Fibroblast of lung (primary cell): ENCODE results near the gene STARD4.

Source experiments
- EZH2 ChIP-seq: IDR thresholded peaks from 2 replicates; pipeline ENCODE4 v1.5.1; 2012; ENCODE audit warnings: low read length, control low read depth, mild to moderate bottlenecking; ENCODE audit errors: missing control alignments
- TF ChIP-seq, protein P1 (sequence below), 2 donors: IDR thresholded peaks in 1 of 2; conservative IDR thresholded peaks in 1 of 2; 1 replicate in 1 of 2; 2 replicates in 1 of 2; pipeline ENCODE4 v1.5.1; 2011 to 2012; ENCODE audit warnings: low read length in 2 of 2, control low read depth in 1 of 2, inconsistent platforms in 1 of 2, low read depth in 1 of 2, mild to moderate bottlenecking in 1 of 2

DNA sequence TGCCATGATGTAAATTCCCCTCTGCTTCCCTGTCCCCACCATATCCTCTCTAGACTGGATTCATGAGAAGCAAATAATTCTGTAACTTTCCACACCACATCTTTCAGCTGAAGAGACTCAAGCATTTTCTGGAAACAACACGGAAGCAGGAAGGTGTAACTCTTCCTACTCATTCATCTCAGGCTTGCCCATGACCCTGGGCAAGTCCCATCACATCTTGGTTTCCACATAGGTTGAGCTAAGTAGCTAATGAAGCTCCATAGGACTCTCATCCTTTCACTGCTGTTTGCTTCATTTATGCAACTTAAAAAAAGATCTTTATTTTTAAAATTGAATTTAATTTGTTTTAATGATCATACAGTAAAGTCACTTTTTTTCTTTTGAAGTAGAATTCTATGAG, 32.7 kb upstream of the STARD4 start:
- TF ChIP-seq, protein P1, sequence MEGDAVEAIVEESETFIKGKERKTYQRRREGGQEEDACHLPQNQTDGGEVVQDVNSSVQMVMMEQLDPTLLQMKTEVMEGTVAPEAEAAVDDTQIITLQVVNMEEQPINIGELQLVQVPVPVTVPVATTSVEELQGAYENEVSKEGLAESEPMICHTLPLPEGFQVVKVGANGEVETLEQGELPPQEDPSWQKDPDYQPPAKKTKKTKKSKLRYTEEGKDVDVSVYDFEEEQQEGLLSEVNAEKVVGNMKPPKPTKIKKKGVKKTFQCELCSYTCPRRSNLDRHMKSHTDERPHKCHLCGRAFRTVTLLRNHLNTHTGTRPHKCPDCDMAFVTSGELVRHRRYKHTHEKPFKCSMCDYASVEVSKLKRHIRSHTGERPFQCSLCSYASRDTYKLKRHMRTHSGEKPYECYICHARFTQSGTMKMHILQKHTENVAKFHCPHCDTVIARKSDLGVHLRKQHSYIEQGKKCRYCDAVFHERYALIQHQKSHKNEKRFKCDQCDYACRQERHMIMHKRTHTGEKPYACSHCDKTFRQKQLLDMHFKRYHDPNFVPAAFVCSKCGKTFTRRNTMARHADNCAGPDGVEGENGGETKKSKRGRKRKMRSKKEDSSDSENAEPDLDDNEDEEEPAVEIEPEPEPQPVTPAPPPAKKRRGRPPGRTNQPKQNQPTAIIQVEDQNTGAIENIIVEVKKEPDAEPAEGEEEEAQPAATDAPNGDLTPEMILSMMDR (conservative IDR thresholded peaks at IDR 0.05 in 1 of 2, IDR thresholded peaks at IDR 0.05 in 1 of 2; ENCODE audit: low read depth in 1 of 2, low read length in 2 of 2): no peak
- TF ChIP-seq EZH2: no peak
